Measurements from ENCODE around the gene FADD.

- no peak for TF ChIP-seq JUN (IDR thresholded peaks at IDR 0.05)
- no peak for TF ChIP-seq MAZ (IDR thresholded peaks at IDR 0.05; ENCODE audit: borderline replicate concordance, low read depth, low read length)
- TF ChIP-seq NR3C1 (IDR thresholded peaks at IDR 0.05): no peak
- no peak for TF ChIP-seq ZFP36 (IDR thresholded peaks at IDR 0.05; ENCODE audit: borderline replicate concordance, partially characterized antibody)
- no peak for TF ChIP-seq EP300 (IDR thresholded peaks at IDR 0.05)
- no peak for TF ChIP-seq CTCF (IDR thresholded peaks at IDR 0.05)
- no peak for TF ChIP-seq KDM1A (IDR thresholded peaks at IDR 0.05; ENCODE audit: low read depth)
- TF ChIP-seq RCOR1 (IDR thresholded peaks at IDR 0.05; ENCODE audit: low read depth, low read length): no peak
- TF ChIP-seq ELK1 (IDR thresholded peaks at IDR 0.05; ENCODE audit: low read depth, low read length): no peak
- no peak for TF ChIP-seq HOXA7 (CRISPR knock-in tag; IDR thresholded peaks at IDR 0.05)
Observed at GRCh38 chr11:70206226-70206981, 3.3 kb downstream of the FADD start.

All from A549 (cell line).